ENCODE measurements around the gene THADA. TPM values are rescaled to one million over a fixed set of nuclear protein-coding genes. Genes with fewer than 3 reads are reported as not detected.

Gene THADA
- total RNA-seq, 2 experiments from 2014 or later: 31.2 to 32.3 TPM

- Histone ChIP-seq H4K20me1 (ENCODE audit: insufficient read depth, low read length) (no peaks in the 10 kb centered on the region), H3K4me2 (ENCODE audit: low read length) (no peak overlapping the region), H3K9me3 (ENCODE audit: low read length) (no peaks in the 10 kb centered on the region), H3K27ac (ENCODE audit: low read depth, low read length, poor library complexity, severe bottlenecking) (no peak overlapping the region), H3K9me2 (ENCODE audit: insufficient read depth, low read length) (no peaks in the 10 kb centered on the region), H3K36me3 (ENCODE audit: insufficient read depth, low read length) (no peaks in the 10 kb centered on the region), H2AFZ (ENCODE audit: low read length) (no peak overlapping the region), H3K79me2 (ENCODE audit: insufficient read depth, low read depth, low read length) (no peaks in the 10 kb centered on the region), H3K4me1 (ENCODE audit: insufficient read depth, low read length, poor library complexity, severe bottlenecking) (no peaks in the 10 kb centered on the region), H3K4me3 (ENCODE audit: low read depth, low read length, poor library complexity, severe bottlenecking) (no peak overlapping the region)
- intact Hi-C loops (cut with micrococcal nuclease; ENCODE audit: unreplicated experiment): no loop called here
- no peak for DNase-seq (ENCODE audit: low spot score)
- TF ChIP-seq, protein P1, sequence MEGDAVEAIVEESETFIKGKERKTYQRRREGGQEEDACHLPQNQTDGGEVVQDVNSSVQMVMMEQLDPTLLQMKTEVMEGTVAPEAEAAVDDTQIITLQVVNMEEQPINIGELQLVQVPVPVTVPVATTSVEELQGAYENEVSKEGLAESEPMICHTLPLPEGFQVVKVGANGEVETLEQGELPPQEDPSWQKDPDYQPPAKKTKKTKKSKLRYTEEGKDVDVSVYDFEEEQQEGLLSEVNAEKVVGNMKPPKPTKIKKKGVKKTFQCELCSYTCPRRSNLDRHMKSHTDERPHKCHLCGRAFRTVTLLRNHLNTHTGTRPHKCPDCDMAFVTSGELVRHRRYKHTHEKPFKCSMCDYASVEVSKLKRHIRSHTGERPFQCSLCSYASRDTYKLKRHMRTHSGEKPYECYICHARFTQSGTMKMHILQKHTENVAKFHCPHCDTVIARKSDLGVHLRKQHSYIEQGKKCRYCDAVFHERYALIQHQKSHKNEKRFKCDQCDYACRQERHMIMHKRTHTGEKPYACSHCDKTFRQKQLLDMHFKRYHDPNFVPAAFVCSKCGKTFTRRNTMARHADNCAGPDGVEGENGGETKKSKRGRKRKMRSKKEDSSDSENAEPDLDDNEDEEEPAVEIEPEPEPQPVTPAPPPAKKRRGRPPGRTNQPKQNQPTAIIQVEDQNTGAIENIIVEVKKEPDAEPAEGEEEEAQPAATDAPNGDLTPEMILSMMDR (conservative IDR thresholded peaks at IDR 0.05; ENCODE audit: low read length): no peak
- no peak for TF ChIP-seq EZH2phosphoT487 (IDR thresholded peaks at IDR 0.05; ENCODE audit: borderline replicate concordance, low read depth, low read length)
- POLR2A ChIA-PET: interaction anchor here (0.5 to 1.2 kb wide), 2 partner anchors 48 to 70 kb away, joined by 3 read pairs; no protein-coding TSS in a partner anchor
- CTCF ChIA-PET (ENCODE audit: unreplicated experiment): no interaction called here
- BruUV-seq (replicated peaks): no TSS peak
Measured at GRCh38 chr2:43331422-43331821, 264.4 kb downstream of the THADA start.

DNA sequence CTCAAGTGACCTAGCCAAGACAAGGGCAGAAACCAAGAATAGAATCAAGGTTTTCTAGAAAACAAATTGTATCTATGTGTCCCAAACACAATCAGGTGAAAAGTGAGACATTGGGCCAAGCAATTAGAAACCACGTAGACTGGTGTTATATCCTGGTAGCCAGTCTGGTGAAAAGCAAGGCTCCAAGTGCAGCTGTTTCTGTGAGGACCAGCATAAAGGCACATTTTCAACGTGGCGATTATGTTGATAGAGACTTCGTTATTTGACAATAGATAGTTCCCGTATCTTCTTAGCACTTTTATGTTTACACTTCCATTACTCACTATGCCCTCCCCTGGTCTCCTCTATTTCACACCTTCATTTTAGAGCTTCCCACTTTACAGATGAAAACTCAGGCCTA lies 266.2 kb downstream of the THADA start:
- no peaks in the 10 kb centered on the region for H3K36me3 ChIP-seq (ENCODE audit: insufficient read depth, low read length)
- TF ChIP-seq, protein P1 (conservative IDR thresholded peaks at IDR 0.05; ENCODE audit: low read length): no peak
- TF ChIP-seq EZH2phosphoT487 (IDR thresholded peaks at IDR 0.05; ENCODE audit: borderline replicate concordance, low read depth, low read length): no peak
- ChIA-PET CTCF (ENCODE audit: unreplicated experiment) (interaction anchor here (1.2 kb wide), 1 partner anchor 10 kb away, joined by 4 read pairs; no protein-coding TSS in a partner anchor), POLR2A (interaction anchor here (0.5 to 1.1 kb wide), 3 partner anchors 25 to 97 kb away, joined by 3 read pairs; no protein-coding TSS in a partner anchor)
- H2AFZ ChIP-seq (ENCODE audit: low read length): no peak overlapping the region
- H3K4me2 ChIP-seq (ENCODE audit: low read length): no peak overlapping the region
- no peaks in the 10 kb centered on the region for H3K9me2 ChIP-seq (ENCODE audit: insufficient read depth, low read length)
- no peak overlapping the region for H3K4me3 ChIP-seq (ENCODE audit: low read depth, low read length, poor library complexity, severe bottlenecking)
- intact Hi-C loops (cut with micrococcal nuclease; ENCODE audit: unreplicated experiment): no loop called here
- no peak for DNase-seq (ENCODE audit: low spot score)
- no peaks in the 10 kb centered on the region for H3K9me3 ChIP-seq (ENCODE audit: low read length)
- no peak overlapping the region for H3K27ac ChIP-seq (ENCODE audit: low read depth, low read length, poor library complexity, severe bottlenecking)
- BruUV-seq (replicated peaks): no TSS peak
- H3K4me1 ChIP-seq (ENCODE audit: insufficient read depth, low read length, poor library complexity, severe bottlenecking): no peaks in the 10 kb centered on the region
- H4K20me1 ChIP-seq (ENCODE audit: insufficient read depth, low read length): no peaks in the 10 kb centered on the region
- no peaks in the 10 kb centered on the region for H3K79me2 ChIP-seq (ENCODE audit: insufficient read depth, low read depth, low read length)

DNA sequence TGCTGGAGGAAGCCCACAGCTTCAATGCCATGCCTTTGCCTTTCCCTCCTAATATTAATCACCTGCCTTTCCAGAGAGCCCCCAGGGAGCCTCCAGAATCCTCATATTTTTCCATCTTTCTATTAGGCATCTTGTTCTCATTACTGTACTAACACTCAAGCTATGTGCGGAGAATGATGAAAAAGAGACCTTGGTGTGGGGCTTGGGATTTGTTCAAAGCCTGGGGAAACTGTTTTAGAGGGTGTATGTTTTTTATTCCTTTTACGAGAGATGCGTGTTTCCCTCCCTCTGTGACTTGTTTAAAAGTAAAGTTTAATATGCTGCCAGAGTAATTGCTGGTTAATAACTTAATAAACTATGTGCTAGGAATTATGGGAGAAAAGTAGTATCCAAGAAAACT lies 267.0 kb downstream of the THADA start:
- DNase-seq (ENCODE audit: low spot score): no peak
- POLR2A ChIA-PET: interaction anchor here (1.0 to 1.1 kb wide), 2 partner anchors 75 to 96 kb away, joined by 3 read pairs; no protein-coding TSS in a partner anchor
- Histone ChIP-seq H3K4me3 (ENCODE audit: low read depth, low read length, poor library complexity, severe bottlenecking) (no peak overlapping the region), H4K20me1 (ENCODE audit: insufficient read depth, low read length) (no peaks in the 10 kb centered on the region), H3K27ac (ENCODE audit: low read depth, low read length, poor library complexity, severe bottlenecking) (no peak overlapping the region), H2AFZ (ENCODE audit: low read length) (no peak overlapping the region), H3K36me3 (ENCODE audit: insufficient read depth, low read length) (no peaks in the 10 kb centered on the region), H3K9me3 (ENCODE audit: low read length) (no peaks in the 10 kb centered on the region), H3K79me2 (ENCODE audit: insufficient read depth, low read depth, low read length) (no peaks in the 10 kb centered on the region), H3K4me2 (ENCODE audit: low read length) (no peak overlapping the region), H3K4me1 (ENCODE audit: insufficient read depth, low read length, poor library complexity, severe bottlenecking) (no peaks in the 10 kb centered on the region), H3K9me2 (ENCODE audit: insufficient read depth, low read length) (no peaks in the 10 kb centered on the region)
- CTCF ChIA-PET (ENCODE audit: unreplicated experiment): interaction anchor here (1.2 kb wide), 1 partner anchor 10 kb away, joined by 4 read pairs; no protein-coding TSS in a partner anchor
- TF ChIP-seq, protein P1 (conservative IDR thresholded peaks at IDR 0.05; ENCODE audit: low read length): no peak
- TF ChIP-seq EZH2phosphoT487 (IDR thresholded peaks at IDR 0.05; ENCODE audit: borderline replicate concordance, low read depth, low read length): no peak
- intact Hi-C loops (cut with micrococcal nuclease; ENCODE audit: unreplicated experiment): no loop called here
- BruUV-seq (replicated peaks): no TSS peak

Measured in OCI-LY7 (cell line).